ENCODE data around the gene MALAT1. TPM values are rescaled to one million over a fixed set of nuclear protein-coding genes. Genes with fewer than 3 reads are reported as not detected.

Gene MALAT1
- total RNA-seq, 1 donor from 2014 or later: 16,546 TPM

GRCh38 chr11:65503949-65504673, 5.3 kb downstream of the MALAT1 start:
- peaks cover 30% of the 10 kb centered on the region for H3K36me3 Mint-ChIP-seq (ENCODE audit: insufficient read depth)
- no peaks in the 10 kb centered on the region for H3K27me3 Mint-ChIP-seq
- no peak for DNase-seq (ENCODE audit: low spot score, unreplicated experiment)
- H3K4me1 Mint-ChIP-seq (ENCODE audit: low read depth): peaks cover 29% of the 10 kb centered on the region
- TF ChIP-seq, protein P1, sequence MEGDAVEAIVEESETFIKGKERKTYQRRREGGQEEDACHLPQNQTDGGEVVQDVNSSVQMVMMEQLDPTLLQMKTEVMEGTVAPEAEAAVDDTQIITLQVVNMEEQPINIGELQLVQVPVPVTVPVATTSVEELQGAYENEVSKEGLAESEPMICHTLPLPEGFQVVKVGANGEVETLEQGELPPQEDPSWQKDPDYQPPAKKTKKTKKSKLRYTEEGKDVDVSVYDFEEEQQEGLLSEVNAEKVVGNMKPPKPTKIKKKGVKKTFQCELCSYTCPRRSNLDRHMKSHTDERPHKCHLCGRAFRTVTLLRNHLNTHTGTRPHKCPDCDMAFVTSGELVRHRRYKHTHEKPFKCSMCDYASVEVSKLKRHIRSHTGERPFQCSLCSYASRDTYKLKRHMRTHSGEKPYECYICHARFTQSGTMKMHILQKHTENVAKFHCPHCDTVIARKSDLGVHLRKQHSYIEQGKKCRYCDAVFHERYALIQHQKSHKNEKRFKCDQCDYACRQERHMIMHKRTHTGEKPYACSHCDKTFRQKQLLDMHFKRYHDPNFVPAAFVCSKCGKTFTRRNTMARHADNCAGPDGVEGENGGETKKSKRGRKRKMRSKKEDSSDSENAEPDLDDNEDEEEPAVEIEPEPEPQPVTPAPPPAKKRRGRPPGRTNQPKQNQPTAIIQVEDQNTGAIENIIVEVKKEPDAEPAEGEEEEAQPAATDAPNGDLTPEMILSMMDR (IDR thresholded peaks at IDR 0.05; ENCODE audit: unreplicated experiment): no peak
- no peak overlapping the region for H3K4me3 Mint-ChIP-seq (ENCODE audit: low read depth)
- no peaks in the 10 kb centered on the region for H3K9me3 Mint-ChIP-seq (ENCODE audit: low read depth)
- peak overlapping the region; percentile 95 for H3K27ac Mint-ChIP-seq

- Mint-ChIP-seq H3K4me3 (ENCODE audit: low read depth) (no peak overlapping the region), H3K9me3 (ENCODE audit: low read depth) (no peaks in the 10 kb centered on the region), H3K36me3 (ENCODE audit: insufficient read depth) (peaks cover 30% of the 10 kb centered on the region), H3K27ac (peak overlapping the region; percentile 95), H3K27me3 (no peaks in the 10 kb centered on the region), H3K4me1 (ENCODE audit: low read depth) (peaks cover 29% of the 10 kb centered on the region)
- no peak for DNase-seq (ENCODE audit: low spot score, unreplicated experiment)
- TF ChIP-seq, protein P1 (IDR thresholded peaks at IDR 0.05; ENCODE audit: unreplicated experiment): no peak
Observed at GRCh38 chr11:65504674-65505465, 6.0 kb downstream of the MALAT1 start.

DNA sequence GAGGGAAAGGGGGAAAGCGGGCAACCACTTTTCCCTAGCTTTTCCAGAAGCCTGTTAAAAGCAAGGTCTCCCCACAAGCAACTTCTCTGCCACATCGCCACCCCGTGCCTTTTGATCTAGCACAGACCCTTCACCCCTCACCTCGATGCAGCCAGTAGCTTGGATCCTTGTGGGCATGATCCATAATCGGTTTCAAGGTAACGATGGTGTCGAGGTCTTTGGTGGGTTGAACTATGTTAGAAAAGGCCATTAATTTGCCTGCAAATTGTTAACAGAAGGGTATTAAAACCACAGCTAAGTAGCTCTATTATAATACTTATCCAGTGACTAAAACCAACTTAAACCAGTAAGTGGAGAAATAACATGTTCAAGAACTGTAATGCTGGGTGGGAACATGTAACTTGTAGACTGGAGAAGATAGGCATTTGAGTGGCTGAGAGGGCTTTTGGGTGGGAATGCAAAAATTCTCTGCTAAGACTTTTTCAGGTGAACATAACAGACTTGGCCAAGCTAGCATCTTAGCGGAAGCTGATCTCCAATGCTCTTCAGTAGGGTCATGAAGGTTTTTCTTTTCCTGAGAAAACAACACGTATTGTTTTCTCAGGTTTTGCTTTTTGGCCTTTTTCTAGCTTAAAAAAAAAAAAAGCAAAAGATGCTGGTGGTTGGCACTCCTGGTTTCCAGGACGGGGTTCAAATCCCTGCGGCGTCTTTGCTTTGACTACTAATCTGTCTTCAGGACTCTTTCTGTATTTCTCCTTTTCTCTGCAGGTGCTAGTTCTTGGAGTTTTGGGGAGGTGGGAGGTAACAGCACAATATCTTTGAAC, 6.8 kb downstream of the MALAT1 start:
- H3K4me3 Mint-ChIP-seq (ENCODE audit: low read depth): no peak overlapping the region
- H3K27me3 Mint-ChIP-seq: no peaks in the 10 kb centered on the region
- H3K36me3 Mint-ChIP-seq (ENCODE audit: insufficient read depth): peaks cover 30% of the 10 kb centered on the region
- H3K4me1 Mint-ChIP-seq (ENCODE audit: low read depth): peaks cover 29% of the 10 kb centered on the region
- no peaks in the 10 kb centered on the region for H3K9me3 Mint-ChIP-seq (ENCODE audit: low read depth)
- DNase-seq (ENCODE audit: low spot score, unreplicated experiment): no peak
- TF ChIP-seq, protein P1 (IDR thresholded peaks at IDR 0.05; ENCODE audit: unreplicated experiment): no peak
- H3K27ac Mint-ChIP-seq: peak overlapping the region; percentile 95

- H3K4me3 Mint-ChIP-seq (ENCODE audit: low read depth): no peak overlapping the region
- DNase-seq (ENCODE audit: low spot score, unreplicated experiment): no peak
- peak overlapping the region; percentile 95 for H3K27ac Mint-ChIP-seq
- H3K4me1 Mint-ChIP-seq (ENCODE audit: low read depth): peaks cover 29% of the 10 kb centered on the region
- peaks cover 30% of the 10 kb centered on the region for H3K36me3 Mint-ChIP-seq (ENCODE audit: insufficient read depth)
- TF ChIP-seq, protein P1 (IDR thresholded peaks at IDR 0.05; ENCODE audit: unreplicated experiment): no peak
- no peaks in the 10 kb centered on the region for H3K9me3 Mint-ChIP-seq (ENCODE audit: low read depth)
- H3K27me3 Mint-ChIP-seq: no peaks in the 10 kb centered on the region
Observed at GRCh38 chr11:65506290-65506771, 7.5 kb downstream of the MALAT1 start.

Measured in progenitor cell of endocrine pancreas (in vitro differentiated cells).